ENCODE results near the gene BCAS3. TPM values are rescaled to one million over a fixed set of nuclear protein-coding genes. Genes with fewer than 3 reads are reported as not detected.

The BCAS3 gene
- polyA plus RNA-seq, 1 experiment = 17.5 TPM

DNA sequence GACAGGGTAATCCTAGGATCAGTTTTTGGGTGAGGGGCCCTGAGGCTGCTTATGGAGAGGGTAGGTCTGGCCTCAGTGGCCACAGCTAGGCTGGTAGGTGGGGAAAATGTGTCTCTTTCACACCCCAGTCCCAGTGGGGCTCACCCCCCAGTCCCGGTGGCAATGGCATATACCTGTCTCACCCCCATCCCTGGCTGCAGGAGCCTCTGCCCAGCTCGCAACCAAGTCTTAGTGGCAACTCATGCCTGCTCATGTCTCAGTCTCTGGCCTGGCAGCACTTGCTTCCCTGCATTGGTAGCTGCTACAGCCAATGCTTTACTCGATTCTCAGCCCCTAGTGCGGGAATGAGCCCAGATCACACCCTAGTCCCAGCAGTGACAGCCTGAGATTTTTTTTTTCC lies 221.5 kb downstream of the BCAS3 start:
- Histone ChIP-seq H3K9me3 (ENCODE audit: control insufficient read depth, insufficient read depth, low read length) (no peaks in the 10 kb centered on the region), H3K27ac (ENCODE audit: low read depth, low read length) (no peak overlapping the region), H3K27me3 (ENCODE audit: control insufficient read depth, insufficient read depth, low read length) (no peaks in the 10 kb centered on the region), H3K4me3 (ENCODE audit: low read depth, low read length) (no peak overlapping the region)
- ChIA-PET CTCF (no interaction called here), POLR2A (interaction anchor here (0.6 kb wide), 1 partner anchor 156 kb away, joined by 3 read pairs; no protein-coding TSS in a partner anchor)
- no peak for DNase-seq (ENCODE audit: low read depth, low spot score)
- TF ChIP-seq, protein P1, sequence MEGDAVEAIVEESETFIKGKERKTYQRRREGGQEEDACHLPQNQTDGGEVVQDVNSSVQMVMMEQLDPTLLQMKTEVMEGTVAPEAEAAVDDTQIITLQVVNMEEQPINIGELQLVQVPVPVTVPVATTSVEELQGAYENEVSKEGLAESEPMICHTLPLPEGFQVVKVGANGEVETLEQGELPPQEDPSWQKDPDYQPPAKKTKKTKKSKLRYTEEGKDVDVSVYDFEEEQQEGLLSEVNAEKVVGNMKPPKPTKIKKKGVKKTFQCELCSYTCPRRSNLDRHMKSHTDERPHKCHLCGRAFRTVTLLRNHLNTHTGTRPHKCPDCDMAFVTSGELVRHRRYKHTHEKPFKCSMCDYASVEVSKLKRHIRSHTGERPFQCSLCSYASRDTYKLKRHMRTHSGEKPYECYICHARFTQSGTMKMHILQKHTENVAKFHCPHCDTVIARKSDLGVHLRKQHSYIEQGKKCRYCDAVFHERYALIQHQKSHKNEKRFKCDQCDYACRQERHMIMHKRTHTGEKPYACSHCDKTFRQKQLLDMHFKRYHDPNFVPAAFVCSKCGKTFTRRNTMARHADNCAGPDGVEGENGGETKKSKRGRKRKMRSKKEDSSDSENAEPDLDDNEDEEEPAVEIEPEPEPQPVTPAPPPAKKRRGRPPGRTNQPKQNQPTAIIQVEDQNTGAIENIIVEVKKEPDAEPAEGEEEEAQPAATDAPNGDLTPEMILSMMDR (IDR thresholded peaks at IDR 0.05; ENCODE audit: low read depth, low read length) = no peak

DNA sequence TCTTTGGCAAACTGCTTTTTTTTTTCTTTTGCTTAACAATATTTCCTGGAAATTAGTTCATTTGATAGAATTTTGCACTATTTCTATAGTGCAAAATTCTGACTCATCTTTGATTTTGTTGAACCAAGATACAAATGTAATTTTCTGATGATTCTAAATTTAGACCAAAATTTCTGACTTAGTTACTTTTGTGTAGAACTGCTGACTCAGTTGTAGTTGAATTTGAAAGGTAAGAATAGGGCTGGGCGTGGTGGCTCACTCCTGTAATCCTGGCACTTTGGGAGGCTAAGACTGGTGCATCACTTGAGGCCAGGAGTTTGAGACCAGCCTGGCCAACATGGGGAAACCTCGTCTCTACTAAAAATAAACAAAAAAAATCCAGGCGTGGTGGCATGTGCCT lies 223.0 kb downstream of the BCAS3 start:
- ChIA-PET POLR2A (no interaction called here), CTCF (interaction anchor here (0.6 kb wide), 1 partner anchor 31 kb away, joined by 3 read pairs; no protein-coding TSS in a partner anchor)
- no peak for DNase-seq (ENCODE audit: low read depth, low spot score)
- TF ChIP-seq, protein P1 (IDR thresholded peaks at IDR 0.05; ENCODE audit: low read depth, low read length) = no peak
- H3K4me3 ChIP-seq (ENCODE audit: low read depth, low read length) = no peak overlapping the region
- H3K27ac ChIP-seq (ENCODE audit: low read depth, low read length) = no peak overlapping the region
- no peaks in the 10 kb centered on the region for H3K9me3 ChIP-seq (ENCODE audit: control insufficient read depth, insufficient read depth, low read length)
- no peaks in the 10 kb centered on the region for H3K27me3 ChIP-seq (ENCODE audit: control insufficient read depth, insufficient read depth, low read length)

DNA sequence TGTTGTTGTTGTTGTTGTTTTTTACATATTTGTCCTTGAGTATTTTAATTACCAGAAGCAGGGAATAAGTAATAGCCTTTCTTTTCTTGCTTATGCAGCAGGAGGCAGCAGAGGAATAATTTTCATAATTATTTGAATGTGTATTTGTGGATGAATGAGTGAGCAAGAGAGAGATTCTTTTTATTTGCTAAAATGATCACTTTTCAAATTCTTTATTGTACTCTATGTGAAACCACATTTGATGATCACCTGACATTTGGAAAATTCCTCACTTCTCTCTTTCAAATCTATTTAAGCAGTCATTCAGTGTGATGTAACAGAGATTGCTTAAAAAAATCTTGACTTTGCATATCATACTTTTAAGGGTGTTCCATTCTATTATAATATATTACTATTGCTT lies 223.6 kb downstream of the BCAS3 start:
- no peak for DNase-seq (ENCODE audit: low read depth, low spot score)
- Histone ChIP-seq H3K4me3 (ENCODE audit: low read depth, low read length) (no peak overlapping the region), H3K9me3 (ENCODE audit: control insufficient read depth, insufficient read depth, low read length) (no peaks in the 10 kb centered on the region), H3K27me3 (ENCODE audit: control insufficient read depth, insufficient read depth, low read length) (no peaks in the 10 kb centered on the region), H3K27ac (ENCODE audit: low read depth, low read length) (no peak overlapping the region)
- ChIA-PET CTCF (interaction anchor here (0.6 kb wide), 1 partner anchor 31 kb away, joined by 3 read pairs; no protein-coding TSS in a partner anchor), POLR2A (no interaction called here)
- TF ChIP-seq, protein P1 (IDR thresholded peaks at IDR 0.05; ENCODE audit: low read depth, low read length) = peak; percentile 12; the same call in 1 of the 2 replicates

DNA sequence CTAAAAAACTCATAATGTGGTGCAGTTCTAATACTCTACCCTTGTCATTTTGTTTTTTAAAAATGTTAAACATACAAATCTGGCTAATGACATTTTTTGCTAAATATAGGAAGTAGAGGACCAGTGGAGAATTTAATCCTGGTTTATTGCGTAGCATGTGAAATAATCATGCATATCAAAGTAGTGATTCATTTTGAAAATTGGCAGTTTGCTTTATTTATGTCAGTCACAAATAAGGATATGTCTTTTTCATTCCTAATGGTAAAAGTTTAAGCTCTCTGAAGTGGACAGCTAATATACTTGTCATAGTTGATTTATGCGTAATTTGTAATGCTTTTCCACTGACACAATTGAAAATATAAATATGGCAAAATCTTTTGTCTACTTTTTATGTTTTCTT lies 224.2 kb downstream of the BCAS3 start:
- Histone ChIP-seq H3K27me3 (ENCODE audit: control insufficient read depth, insufficient read depth, low read length) (no peaks in the 10 kb centered on the region), H3K9me3 (ENCODE audit: control insufficient read depth, insufficient read depth, low read length) (no peaks in the 10 kb centered on the region), H3K4me3 (ENCODE audit: low read depth, low read length) (no peak overlapping the region), H3K27ac (ENCODE audit: low read depth, low read length) (no peak overlapping the region)
- DNase-seq (ENCODE audit: low read depth, low spot score) = peak; percentile 8
- TF ChIP-seq, protein P1 (IDR thresholded peaks at IDR 0.05; ENCODE audit: low read depth, low read length) = no peak
- ChIA-PET POLR2A (interaction anchor here (0.6 to 1.5 kb wide), 2 partner anchors 39 to 509 kb away, joined by 3 to 9 read pairs; no protein-coding TSS in a partner anchor), CTCF (no interaction called here)

DNA sequence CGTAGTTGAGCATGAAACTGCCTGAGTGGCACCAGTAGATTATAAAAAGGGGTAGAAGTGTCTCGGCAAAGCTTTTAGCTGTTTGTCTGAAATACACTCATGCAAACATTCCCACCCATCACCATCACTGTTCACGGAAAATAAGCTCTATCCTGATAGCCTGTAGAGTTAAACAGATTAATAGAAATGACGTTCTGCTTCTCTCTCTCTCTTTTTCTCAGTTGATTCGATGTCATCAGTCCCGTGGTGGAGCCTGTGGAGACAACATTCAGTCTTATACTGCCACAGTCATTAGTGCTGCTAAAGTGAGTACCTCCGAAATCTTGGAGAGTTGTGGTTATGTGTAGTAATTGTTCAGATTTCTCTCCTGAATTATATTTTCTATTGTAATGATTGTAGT lies 224.7 kb downstream of the BCAS3 start:
- TF ChIP-seq, protein P1 (IDR thresholded peaks at IDR 0.05; ENCODE audit: low read depth, low read length) = no peak
- DNase-seq (ENCODE audit: low read depth, low spot score) = no peak
- Histone ChIP-seq H3K9me3 (ENCODE audit: control insufficient read depth, insufficient read depth, low read length) (no peaks in the 10 kb centered on the region), H3K27ac (ENCODE audit: low read depth, low read length) (no peak overlapping the region), H3K4me3 (ENCODE audit: low read depth, low read length) (no peak overlapping the region), H3K27me3 (ENCODE audit: control insufficient read depth, insufficient read depth, low read length) (no peaks in the 10 kb centered on the region)
- ChIA-PET CTCF (interaction anchor here (1.0 kb wide), 1 partner anchor 182 kb away, joined by 4 read pairs; no protein-coding TSS in a partner anchor), POLR2A (interaction anchor here (0.6 to 1.5 kb wide), 4 partner anchors 39 to 508 kb away, joined by 3 to 9 read pairs (median 4); no protein-coding TSS in a partner anchor)
